ENCODE data around the gene TMEM266. TPM values are rescaled to one million over a fixed set of nuclear protein-coding genes. Genes with fewer than 3 reads are reported as not detected.
"Not testable (repeated sequence)": the region's sequence is repeated elsewhere in the genome, so short reads cannot be mapped to it uniquely, and the experiment has no call there.

Gene TMEM266
- total RNA-seq (2014; rRNA removed; shearing (Covaris generic)) = not detected in 2 replicates

DNA sequence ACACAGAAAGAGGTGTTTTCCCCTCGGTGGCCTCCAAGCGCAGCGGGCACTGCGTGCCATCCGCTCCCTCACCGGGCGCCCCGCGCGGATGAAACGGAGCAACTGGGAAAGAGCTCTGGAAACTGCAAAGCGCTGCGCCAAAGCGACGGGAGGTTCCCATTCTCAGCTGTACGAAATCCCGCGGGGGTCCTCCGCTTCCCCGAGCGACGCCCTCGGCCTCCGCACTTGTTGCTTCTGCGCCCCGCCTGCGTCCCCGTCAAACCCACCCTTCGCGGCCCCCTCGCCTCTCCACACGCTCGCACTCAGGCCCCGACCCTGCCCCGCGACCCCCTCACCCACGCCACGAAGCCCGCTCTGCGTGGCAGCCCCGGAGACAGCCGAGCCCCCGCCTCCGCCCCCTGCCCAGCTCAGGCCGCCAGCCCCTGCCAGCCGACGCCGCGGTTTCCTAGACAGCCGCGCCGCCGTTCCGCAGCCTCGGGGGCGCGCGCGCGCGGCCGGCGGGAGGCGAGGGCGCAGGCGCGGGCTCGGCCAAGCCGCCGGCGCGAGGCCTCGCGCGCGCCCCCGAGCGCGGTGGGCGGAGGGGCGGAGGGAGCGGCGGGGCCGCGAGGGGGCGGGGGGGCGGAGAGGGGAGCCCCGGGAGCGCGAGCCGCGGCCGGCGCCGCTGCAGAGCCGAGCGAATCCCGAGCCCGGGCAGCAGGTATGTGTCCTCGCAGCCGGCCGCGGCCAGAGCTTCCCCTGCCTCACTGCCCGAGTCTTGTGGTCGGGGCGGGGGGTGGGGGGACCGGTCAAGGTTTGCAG, at the start of gene TMEM266:
Gene TMEM266 (plus strand): TSS at position 666 of the 798 bp plus-strand sequence. CDS start 74,279 bp downstream, outside the sequence.
- peak; percentile 69 for DNase-seq (ENCODE audit: low read depth)

GRCh38 chr15:76010613-76011012, 49.2 kb upstream of the TMEM266 start:
- no peak for DNase-seq (ENCODE audit: low read depth)

DNA sequence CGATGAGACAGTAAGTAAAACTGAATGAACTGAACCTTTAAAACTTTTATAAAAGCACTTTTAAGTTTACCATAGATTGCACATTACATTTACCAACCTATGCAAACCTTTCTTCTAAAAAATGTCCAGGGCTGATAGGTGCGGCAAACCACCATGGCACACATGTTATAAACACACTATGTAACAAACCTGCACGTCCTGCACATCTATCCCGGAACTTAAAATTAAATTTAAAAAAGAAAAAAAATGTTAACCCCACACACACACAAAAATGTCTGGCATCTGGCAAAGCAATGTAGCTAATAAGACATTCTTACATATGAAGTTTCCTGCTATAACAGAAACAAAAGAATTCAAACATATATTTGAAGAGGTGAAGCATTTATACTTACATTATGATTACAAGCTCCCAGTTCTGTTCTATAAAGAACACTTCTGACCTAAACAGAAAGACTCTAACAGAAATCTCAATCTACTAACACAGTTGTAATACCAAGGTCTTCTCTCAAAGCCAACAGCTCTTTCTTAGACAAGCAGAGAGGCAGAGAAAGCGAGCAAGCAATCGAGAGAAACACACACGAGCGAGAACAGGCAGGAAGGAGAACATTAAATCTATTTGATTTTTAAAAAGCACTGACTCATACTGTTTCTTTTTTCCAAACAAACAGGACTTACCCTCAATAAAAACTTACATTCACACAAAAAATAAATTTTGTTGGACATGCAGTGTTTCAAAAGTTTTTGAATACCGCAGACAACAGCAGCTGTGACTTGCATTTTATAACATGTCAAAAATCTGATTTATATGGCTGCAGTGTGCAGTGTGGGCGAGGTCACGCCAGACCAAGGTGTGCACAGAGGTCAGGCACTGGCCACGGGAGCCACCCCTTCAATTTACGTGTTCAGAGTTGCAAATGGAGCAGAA, 47.9 kb upstream of the TMEM266 start, which contains the start of gene NRG4:
Gene NRG4 (minus strand): TSS at position 798 of the 925 bp plus-strand sequence. CDS start 1,194 bp downstream, outside the sequence.
- peak; percentile 4 for DNase-seq (ENCODE audit: low read depth)

DNA sequence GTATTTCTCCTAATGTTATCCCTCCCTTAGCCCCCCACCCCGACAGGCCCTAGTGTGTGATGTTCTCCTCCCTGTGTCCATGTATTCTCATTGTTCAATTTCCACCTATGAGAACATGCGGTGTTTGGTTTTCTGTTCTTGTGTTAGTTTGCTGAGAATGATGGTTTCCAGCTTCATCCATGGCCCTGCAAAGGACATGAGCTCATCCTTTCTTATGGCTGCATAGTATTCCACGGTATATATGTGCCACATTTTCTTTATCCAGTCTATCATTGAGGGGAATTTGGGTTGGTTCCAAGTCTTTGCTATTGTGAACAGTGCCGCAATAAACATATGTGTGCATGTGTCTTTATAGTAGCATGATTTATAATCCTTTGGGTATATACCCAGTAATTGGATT, 46.3 kb upstream of the TMEM266 start:
- DNase-seq (ENCODE audit: low read depth) = not testable (repeated sequence)

- no peak for DNase-seq (ENCODE audit: low read depth)
These were observed 35.6 kb upstream of the TMEM266 start for GRCh38 chr15:76024021-76024768.

DNA sequence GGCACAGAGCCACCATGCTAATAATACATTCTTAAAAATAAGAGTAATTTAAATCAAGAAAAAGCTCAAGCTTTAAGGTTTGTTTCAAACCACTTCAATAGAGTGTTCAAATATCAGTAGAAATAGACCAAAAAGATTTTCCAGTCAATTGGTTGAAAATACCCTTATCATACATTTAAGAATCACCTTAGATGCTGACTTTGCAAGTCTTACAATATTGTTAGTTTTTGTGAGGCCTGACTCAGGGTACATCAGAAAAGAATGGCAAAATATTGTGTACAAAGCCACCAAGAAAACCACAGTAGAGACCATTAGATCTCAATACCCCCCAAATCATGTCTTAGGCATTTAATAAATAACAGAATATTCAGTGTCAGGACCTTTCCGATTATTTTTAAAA, 27.7 kb upstream of the TMEM266 start:
- no peak for DNase-seq (ENCODE audit: low read depth)

- DNase-seq (ENCODE audit: low read depth) = no peak
These were observed 26.3 kb upstream of the TMEM266 start for GRCh38 chr15:76033438-76033837.

- DNase-seq (ENCODE audit: low read depth) = no peak
These were observed 25.7 kb upstream of the TMEM266 start for GRCh38 chr15:76034111-76034510.

- no peak for DNase-seq (ENCODE audit: low read depth)
These were observed 24.2 kb upstream of the TMEM266 start for GRCh38 chr15:76035593-76035992.

DNA sequence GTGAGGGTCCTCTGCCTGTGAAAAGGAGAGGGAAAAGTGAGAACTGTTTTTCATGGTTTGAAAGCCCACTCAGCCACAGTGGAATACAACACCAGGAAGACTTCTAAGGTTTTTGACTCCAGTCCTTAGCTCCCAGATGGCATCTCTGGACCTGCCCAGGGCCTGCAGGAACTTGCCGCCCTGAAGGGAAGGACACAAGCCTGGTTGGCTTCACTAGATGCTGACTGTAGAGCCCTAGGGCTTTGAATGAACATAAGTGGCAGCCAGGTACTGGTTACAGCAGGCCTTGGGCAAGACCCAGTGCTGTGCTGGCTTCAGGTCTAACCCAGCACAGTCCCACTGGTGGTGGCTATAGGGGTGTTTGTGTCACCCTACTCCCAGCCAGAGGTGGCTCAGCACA, 21.3 kb upstream of the TMEM266 start:
- no peak for DNase-seq (ENCODE audit: low read depth)

GRCh38 chr15:76054201-76054600, 5.6 kb upstream of the TMEM266 start:
- DNase-seq (ENCODE audit: low read depth) = not testable (repeated sequence)

- DNase-seq (ENCODE audit: low read depth) = no peak
These were observed 2.9 kb upstream of the TMEM266 start for GRCh38 chr15:76056931-76057330.

GRCh38 chr15:76057332-76058000, 2.3 kb upstream of the TMEM266 start:
- DNase-seq (ENCODE audit: low read depth) = peak; percentile 28

- DNase-seq (ENCODE audit: low read depth) = peak; percentile 50
These were observed 968 bp upstream of the TMEM266 start for GRCh38 chr15:76058714-76059319.

GRCh38 chr15:76060118-76060989, 569 bp downstream of the TMEM266 start:
- DNase-seq (ENCODE audit: low read depth) = no peak

- DNase-seq (ENCODE audit: low read depth) = no peak
These were observed 1.9 kb downstream of the TMEM266 start for GRCh38 chr15:76061700-76062099.

DNA sequence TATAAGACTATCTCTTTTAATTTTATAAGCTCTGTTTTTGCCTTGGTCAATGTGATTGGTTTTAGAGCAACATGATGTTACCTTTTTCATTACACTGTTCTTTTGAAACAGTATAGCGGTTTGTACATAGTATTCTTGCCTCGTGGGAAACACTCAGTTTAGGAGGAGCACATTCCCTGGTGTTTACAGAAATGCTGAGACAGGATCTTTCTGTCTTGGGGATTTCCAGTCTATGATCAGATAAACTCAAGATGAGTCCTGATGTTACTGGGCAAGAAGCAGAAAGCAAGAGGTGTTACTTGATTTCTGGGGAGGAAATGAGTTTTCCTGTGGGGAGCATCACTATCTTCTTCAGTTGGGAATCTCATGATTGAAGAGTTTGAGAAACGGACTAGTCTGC, 2.5 kb downstream of the TMEM266 start:
- no peak for DNase-seq (ENCODE audit: low read depth)

DNA sequence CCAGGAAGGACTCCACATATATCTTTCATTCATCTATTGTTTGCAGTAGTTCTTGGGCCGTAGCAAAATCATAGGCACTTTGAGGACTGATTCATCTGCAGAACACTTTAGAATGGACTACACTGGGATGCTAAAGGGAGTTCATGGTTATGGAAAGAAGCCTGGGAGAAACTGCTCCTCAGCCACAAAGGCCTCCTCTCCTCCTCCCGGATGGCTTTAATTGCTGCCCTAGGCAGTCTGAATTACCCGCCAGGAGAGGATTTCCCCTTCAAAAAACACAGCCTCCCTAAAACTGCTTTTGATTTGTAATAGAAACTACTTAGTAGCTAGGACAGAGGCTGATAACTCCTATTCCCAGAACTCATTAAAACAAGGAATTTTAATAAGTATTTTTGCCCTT, 4.6 kb downstream of the TMEM266 start:
- no peak for DNase-seq (ENCODE audit: low read depth)

DNA sequence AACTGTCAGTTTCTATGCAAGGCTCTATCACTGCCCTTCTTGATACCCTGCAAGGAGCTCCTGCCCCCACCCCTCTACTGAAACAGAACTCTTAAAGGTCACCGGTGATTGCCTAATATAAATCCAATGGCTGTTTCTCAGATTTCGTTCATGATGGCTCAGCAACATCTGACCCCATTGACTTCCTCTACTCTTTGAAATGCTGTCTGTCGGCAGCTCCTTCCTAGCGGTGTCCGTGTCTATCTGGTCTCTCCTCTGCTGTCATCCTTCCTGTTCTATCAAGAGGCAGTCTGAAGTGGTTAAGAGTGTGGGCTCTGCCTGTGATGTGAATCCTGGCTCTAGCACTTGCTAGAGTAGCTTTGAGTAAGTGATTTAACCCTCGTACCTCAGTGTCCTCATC, 5.5 kb downstream of the TMEM266 start:
- DNase-seq (ENCODE audit: low read depth) = no peak

DNA sequence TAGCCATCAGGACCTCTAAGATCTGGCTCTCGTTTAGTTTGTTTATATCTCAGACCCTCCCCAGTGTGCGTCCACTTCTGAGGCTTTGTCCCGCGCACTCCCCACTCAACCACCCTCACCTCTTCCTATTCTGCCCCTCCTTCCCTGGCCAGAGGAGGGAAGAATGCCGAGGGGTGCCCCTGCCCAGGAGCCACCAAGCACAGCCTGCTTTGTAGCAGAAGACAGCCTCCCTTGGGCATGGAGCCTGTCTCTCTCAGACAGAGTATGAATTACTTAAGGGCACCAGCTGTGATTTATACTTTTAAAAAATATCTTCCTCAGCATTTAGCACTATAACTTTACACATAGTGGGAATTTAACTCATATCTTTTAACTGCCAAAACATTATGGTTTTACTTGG, 6.0 kb downstream of the TMEM266 start:
- no peak for DNase-seq (ENCODE audit: low read depth)

Data from Daoy (cell line).